ENCODE measurements around the gene BCL2L1.

The BCL2L1 gene

DNA sequence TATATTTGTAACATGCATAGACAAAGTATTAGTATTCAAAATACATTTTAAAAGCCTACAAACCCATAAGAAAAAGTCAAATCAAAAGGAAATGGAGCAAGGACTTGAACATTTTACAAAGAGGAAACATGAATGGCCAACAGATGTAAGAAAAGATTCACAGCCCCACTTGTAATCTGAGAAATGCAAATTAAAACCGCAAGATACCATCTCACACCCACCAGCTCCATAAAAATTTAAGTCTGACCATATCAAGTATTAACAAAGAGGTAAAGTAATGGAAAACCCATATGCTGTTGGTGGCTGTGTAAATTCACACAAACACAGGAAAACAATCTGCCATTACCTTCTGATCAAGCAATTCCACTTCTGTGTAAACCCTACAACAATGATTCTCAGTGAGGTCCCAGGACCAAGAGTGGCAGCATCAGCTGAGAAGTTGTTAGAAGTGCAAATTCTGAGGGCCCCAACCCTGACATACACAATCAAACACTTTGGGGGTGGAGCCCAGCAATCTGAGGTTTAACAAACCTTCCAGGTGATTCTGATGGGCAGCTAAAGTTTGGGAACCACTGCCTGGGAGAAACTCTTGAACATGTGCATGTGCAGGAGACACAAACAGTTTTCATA lies 30.9 kb downstream of the BCL2L1 start:
- DNase-seq (ENCODE audit: low read depth), result peak; percentile 50

DNA sequence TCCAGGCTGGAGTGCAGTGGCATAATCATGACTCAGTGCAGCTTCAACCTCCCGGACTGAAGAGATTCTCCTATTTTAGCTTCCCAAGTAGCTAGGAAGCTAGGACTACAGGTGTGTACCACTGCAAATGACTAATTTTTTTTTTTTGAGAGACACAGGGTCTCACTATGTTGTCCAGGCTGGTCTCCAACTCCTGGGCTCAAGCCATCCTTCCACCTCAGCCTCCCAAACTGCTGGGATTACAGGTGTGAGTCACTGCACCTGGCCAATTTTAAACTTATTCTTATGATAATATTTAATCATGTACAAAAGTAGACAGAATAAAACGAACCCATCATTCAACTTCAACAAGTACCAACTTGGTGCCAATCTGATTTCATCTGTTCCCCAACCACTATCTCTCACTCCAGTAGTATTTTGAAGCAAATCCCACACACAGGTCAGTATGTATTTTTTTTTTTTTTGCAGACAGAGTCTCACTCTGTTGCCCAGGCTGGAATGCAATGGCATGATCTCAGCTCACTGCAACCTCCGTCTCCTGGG lies 32.5 kb downstream of the BCL2L1 start:
- DNase-seq (ENCODE audit: low read depth), result no peak

DNA sequence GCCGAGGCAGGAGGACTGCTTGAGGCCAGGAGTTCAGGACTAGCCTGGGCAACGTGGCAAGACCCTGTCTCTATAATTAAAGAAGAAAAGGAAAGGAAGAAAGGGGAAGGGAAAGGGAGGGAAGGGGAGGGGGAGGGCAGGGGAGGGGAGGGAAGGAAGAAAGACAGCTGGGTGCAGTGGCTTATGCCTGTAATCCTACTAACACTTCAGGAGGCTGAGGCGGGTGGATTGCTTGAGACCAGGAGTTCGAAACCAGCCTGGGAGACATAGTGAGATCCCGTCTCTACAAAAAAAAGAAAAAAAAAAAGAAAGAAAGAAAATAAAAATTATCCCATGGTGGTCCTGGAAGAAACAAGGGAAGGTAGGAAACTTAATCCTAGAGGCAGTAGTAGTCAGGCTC lies 33.5 kb downstream of the BCL2L1 start:
- no peak for DNase-seq (ENCODE audit: low read depth)

DNA sequence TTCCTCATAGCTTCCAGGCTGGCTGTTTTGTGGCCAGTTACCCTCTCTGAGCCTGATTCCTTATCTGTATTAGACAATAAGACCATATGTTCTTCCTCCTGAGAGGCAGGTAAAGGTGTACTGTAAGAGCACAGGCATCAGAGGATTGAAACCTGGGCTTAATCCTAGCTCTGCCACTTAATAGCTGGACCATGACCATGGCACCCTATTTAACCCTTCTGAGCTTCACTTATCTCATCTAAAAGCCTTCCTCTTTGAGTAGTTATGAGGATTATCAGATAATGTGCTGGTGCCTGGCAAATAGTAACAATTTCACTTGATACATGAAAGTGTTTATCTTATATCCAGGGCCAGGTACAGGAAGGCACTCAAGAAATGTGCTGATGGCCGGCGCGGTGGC lies 34.9 kb downstream of the BCL2L1 start:
- DNase-seq (ENCODE audit: low read depth), result no peak

DNA sequence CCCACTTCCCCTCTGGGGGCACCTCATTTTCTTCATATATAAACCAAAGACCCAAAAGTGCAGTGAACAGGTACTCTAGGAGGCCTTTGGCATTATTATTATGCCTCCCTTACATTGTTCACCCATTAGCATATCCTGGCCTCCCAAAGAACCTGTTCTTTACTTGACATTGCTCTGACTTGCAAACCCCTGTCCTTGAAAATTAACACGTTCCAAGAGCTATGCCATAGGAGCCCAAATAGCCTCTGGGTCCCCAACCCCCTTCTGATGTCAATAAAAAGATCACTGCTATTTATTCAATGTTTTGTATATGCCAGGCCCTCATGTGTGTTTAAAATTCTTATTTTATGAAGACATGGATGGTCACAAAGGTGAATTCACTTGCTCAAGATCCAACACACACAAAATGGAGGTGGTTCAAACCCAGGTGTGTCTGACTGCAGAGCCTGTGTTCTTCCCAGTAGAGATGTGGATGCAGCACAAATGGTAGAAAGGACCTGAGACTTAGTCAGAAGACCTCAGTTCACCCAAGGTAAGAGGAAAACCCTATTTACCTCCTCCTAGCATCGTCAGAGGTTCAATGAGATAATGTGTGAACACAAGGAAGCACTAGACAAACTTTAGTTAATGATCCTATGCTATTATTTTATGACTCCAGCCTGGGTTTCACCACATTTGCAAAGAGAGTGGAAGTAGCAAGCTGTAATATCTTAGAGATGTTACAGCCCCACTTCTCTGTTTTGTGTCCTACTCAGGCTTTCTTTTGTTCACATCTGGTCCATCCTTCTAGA lies 36.6 kb downstream of the BCL2L1 start:
- no peak for DNase-seq (ENCODE audit: low read depth)

DNA sequence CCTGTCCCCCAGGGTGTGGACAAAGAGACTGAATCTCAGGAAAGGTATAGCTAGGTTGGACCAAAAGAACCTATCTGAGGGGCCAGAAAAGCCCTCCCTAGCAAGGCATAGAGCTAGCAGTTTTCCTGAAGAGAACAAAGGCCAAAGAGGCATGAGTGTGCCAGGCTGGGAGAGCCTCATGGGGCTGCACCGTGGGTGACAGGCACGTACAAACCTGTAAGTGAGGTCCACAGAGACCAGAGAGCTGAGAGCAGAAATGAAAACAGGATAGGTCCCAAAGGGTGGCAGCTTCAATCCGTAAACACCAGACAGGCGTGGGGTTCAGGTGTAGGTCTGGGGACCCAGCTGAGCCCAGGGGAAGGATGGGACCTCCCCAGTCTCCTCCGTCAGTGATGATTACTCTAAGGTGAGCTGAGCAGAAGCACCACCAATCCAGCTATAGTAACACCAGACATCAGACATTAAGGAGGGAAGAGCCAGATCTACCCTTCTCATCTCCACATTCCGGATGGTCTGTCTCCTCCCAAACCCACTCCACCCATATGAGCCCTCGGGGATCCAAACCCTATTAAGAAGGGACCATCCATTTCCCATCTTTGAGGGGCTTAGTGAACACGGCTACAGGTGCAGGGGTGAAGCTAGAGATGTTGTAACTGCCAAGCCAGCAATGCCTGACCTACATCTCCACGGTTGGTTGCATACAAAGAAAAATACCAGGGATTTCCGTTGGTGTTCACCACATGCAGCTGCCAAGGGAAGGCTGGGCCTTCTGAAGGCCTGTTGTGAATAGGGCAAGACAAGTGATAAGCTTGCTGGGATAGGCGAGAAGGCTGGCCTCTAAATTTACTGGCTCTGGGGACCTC lies 38.3 kb downstream of the BCL2L1 start:
- no peak for DNase-seq (ENCODE audit: low read depth)

DNA sequence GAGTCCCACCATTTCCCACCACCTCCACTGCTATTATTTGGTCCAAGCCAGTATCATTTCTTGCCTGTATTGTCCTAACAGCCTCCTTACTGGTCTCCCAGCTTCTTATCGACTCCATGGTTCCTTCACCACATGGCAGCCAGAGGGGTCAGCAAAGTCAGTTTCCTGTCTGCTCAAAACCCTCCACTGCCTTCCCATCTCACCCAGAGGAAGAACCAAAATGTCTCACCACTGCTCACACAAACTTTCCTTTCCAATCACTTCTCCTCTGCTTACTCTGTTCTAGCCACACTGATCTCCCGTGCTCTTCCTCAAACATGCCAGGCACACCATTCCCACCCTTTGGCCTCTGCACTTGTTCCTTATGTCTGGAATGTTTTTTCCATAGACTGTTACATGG lies 39.7 kb downstream of the BCL2L1 start:
- DNase-seq (ENCODE audit: low read depth), result no peak

DNA sequence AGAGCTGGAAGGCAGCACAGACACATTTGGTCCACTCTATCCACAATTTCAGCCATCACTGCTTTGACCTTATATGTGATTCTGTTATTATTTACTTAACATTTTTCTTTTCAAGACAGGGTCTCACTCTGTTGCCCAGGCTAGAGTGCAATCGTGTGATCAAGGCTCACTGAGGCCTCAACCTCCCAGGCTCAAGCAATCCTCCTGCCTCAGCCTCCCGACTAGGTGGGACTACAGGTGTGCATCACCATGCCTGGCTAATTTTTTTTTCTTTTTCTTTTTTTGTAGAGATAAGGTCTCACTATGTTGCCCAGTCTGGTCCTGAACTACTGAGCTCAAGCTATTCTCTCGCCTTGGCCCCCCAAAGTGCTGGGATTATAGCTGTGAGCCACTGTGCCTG lies 40.3 kb downstream of the BCL2L1 start:
- DNase-seq (ENCODE audit: low read depth), result no peak

DNA sequence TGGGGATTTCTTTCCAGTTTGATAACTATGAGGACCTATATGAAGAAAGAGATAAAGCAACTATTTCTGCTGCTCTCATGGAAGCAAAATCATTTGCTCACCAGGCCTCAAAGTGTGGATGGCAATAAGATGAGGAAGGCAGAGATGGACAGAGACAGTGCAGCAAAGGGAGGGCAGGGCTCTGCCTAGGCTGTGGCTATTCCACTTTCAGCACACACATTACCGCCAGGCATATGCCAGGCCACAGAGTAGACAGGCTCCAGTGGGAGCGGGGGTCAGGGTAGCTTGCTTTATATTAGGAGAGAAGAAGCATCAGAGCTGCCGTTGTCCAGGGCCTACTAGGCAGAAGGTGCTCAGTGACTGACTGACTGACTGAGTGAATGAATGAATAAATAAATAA lies 40.9 kb downstream of the BCL2L1 start:
- no peak for DNase-seq (ENCODE audit: low read depth)

DNA sequence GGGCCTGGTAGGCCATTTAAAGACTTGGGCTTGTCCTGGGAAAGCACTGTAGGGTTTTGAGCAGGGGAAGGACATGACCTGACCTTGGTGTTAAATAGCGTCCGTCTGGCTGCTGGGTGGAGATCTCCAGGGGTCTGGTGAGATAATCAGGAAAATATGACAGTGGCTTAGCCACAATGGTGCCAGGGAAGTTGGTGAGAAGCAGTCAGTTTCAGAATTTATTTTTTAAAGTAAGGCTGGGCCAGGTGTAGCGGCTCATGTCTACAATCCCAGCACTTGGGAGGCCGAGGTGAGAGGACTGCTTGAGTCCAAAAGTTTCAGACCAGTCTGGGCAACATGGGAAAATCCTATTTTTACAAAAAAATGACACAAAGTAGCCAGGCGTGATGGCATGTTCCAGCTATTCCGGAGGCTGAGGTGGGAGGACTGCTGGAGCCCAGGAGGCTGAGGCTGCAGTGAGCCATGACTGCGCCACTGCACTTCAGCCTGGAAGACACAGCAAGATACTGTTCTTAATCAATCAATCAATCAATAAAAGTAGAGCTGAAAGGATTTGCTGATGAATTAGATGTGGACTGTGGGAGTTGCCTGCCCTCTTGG lies 41.4 kb downstream of the BCL2L1 start:
- DNase-seq (ENCODE audit: low read depth), result no peak

DNA sequence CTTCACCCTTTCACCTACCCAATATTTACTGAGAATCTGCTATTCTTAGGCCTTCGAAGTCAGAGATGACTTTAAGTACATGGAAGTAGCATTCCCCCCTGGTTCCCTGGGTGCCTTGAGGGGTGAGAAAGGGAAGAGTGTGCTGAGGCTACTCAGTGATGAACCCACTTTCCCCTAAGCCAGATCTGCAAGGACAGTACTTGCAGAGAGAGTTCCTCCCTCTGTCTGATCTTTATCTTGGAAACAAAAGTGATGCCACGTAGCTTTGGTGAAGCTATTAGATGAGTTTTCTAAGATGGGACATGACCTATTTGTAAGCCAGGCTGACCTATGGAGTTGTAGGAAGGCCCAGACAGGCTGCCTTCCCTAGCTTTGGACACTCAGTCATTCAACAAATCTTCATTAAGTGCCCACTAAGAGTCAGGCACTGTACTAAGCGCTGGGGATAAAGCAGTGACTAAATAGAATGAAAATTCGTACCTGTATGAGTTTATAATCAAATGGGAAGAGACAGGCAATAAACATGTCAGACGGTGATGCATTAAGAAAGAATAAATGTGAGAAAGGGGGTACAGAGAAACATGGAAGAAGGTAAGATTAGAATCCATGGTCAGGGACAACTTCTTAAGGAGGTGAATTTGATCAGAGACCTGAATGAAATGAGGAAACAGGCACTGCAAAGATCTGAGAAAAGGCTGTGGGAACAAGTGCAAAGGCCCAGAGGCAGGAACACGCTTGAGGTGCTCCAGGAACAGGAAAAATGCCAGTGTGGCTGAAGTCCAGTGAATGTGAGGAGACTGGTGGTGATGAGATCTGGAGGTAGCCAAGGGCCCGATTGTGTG lies 42.2 kb downstream of the BCL2L1 start:
- no peak for DNase-seq (ENCODE audit: low read depth)

DNA sequence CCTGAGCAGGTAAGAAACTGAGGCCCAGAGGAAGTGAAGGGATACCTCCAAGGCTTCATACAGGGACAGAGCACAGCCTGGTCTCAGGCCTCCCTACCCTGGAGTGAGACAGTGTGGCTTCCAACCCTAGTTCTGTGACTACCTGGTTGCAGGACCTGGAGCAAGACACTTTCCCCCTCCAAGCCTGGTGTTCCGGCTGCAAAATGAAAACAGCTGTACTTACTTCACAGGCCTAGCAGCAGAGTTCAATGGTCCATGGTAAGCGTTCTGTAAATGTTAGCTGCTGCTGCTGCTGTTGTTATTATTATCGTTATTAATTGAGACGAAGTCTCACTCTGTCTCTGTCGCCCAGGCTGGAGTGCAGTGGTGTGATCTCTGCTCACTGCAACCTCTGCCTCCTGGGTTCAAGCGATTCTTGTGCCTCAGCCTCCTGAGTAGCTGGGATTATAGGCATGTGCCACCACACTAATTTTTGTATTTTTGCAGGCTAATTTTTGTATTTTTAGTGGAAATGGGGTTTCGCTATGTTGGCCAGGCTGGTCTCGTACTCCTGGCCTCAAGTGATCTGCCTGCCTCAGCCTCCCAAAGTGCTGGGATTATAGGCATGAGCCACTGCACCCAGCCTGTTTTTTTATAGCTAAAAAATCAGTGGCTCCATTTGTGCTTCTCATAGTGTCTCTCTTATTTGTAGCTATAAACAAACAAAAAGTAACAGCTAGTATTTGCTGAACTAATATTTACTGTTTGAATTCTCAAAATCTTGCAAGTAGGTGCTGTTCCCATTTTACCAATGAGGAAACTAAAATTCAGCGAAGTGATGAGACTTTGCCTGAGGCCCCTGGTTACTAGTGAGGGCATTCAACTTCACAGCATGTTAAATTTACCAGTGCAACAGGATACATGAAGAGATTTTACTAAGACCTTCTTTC lies 43.0 kb downstream of the BCL2L1 start:
- DNase-seq (ENCODE audit: low read depth), result no peak

DNA sequence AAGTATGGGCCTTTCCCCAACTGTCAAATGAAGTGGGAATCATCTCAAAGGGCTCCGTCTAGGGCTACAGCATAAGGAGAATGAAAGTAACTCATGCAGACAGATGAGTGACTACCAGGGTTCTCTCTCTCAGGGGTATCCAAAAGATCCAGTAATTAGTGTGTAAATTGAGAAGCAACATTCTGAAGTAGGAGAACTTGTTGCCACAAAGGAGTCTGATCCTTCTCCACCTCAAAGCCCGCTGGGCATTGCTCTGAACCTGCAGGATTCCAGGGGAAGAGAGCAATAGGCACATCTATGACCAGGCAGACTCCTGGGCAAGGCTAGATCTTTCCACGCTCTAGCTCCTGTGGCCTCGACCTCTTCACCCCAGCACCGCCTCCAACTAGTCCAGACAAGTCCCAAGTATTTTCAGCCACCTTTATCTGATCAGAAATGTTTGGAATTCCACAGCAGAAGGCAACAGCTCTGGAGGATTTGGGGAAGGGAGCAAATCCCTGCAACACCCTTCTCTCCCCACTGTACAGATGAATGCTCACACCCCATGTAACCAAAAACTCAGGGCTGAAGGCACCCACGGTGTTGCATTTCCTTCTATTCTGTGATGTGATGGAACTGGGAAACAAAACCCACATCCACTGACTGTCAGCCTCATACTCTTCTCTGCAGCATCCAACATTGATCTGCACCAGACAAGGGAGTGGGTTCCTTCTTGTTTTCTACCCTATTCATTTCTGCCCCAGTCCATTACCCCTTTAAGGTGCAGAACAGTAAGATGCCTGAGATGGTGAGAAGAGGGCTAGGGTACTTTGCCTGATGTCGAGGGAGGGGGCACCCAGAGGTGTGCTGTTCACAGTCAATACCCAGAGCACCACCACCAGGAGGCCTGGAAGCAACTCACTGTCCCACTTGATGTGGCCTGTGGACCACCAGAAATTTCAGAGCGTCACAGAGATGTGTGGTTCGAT lies 44.0 kb downstream of the BCL2L1 start:
- DNase-seq (ENCODE audit: low read depth), result no peak

DNA sequence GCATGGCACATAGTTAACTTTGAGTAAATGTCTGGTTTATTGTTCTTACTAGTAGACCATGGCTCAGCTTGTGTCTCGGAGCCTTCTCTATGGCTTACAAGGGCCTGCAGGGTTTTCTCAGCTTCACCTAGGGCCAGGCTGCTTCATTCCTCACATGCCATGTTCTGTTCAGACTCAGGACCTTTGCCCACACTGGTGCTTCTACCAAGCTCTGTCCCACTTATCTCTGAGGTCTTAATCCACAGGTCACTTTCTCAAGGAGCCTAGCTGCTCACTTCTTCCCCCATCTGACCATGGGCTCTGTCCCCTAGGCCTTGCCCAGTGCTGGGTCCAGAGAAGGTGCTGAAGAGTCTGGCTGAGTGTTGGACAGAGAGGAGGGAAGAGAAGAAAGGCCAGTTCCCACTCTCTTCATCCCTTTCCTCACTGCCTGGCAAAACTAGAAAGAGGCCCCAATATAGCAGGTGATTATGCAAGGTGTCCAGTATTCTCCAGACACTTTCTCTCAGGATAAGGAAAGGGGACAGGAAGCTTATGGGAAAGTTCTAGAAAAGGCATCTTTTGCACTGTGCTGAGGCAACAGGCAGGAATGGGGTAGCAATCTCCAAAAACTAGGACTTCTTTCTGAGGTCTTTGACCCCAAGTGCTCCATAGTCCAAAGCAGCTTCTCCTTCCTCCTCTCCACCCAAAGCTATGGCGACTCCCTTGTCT lies 45.0 kb downstream of the BCL2L1 start:
- DNase-seq (ENCODE audit: low read depth), result no peak

DNA sequence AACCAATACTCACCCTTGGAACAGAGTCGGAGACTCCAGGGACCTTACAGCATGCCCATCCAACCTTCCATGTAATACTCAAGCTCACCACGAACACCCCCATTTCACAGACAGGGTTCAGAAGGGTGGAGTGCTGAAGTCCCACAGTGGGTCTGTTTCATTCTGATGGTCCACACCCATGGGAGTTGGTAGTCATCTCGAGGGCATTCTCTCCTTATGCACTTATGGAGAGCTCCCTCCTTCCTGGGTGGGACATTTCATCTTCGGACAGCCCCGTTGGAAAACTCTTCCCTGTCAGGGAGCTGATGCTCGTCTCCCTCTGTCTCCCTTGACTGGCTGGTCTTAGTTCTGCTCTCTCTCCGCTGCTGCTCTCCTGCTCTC lies 46.1 kb downstream of the BCL2L1 start:
- no peak for DNase-seq (ENCODE audit: low read depth)

DNA sequence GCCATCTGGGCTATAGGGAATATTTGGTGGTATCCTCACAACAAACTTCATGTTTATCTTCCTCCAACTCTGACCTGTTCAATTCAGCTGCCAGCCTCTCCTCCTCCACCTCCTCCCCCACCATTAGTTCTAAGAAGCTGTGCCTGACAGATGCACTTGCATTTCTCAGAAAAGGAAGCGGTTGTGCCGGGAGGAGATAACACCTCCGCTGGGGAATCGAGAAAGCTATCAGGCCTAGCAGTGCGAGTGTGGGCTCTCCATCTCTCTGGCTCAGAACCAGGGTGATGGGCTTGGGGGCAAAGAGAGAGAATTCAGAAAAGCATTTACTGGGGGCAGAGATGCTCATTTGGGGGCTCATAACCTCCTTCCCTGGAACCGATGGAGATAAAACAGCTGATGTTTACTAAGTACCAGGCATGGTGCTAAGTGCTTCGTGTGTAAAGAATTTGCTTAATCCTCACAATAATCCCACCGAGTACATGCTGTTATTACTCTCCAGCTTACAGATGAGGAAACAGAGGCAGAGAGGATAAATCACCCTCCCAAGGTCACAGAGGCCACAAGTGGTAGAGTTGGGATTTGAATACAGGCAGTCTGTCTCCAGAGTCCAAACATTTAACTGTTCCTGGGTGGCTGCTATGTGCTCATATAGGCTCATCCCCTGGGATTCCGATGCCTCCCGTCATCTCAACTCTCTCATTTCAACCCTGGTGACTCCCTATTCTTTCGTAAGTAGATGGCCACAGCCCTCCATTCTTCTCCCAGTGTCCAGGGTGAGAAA lies 46.6 kb downstream of the BCL2L1 start:
- DNase-seq (ENCODE audit: low read depth), result no peak

Data from GM04503 (cell line).